Liver (tissue), 9 donors: ENCODE data around the gene PPDPF. TPM values are rescaled to one million over a fixed set of nuclear protein-coding genes. Genes with fewer than 3 reads are reported as not detected.
A peak's percentile ranks its signal among the peaks of the same experiment; 100 is the strongest.

ENCODE experiments used
- DNase-seq: peaks from one replicate; pipeline ENCODE4 v3.0.0-alpha.2; 2017; ENCODE audit warnings: low spot score
- H3K27ac ChIP-seq, 2 donors: one replicate each; pipeline ENCODE4 v1.7.0; 2013; ENCODE audit warnings: inconsistent platforms in 2 of 2, low read length in 2 of 2, control low read depth in 1 of 2, low read depth in 1 of 2, mild to moderate bottlenecking in 1 of 2
- H3K27me3 ChIP-seq, 4 donors: one replicate each; pipeline versions ENCODE4 v1.6.1 to v1.7.0; 2013; ENCODE audit warnings: low read length in 3 of 4, inconsistent platforms in 1 of 4, mild to moderate bottlenecking in 1 of 4, moderate library complexity in 1 of 4; ENCODE audit not compliant: control insufficient read depth in 4 of 4, insufficient read depth in 4 of 4
- H3K36me3 ChIP-seq, 4 donors: one replicate each; pipeline versions ENCODE4 v1.6.1 to v1.7.0; 2013; ENCODE audit warnings: low read length in 3 of 4, mild to moderate bottlenecking in 3 of 4, low read depth in 1 of 4, moderate library complexity in 1 of 4; ENCODE audit not compliant: control insufficient read depth in 4 of 4, insufficient read depth in 3 of 4
- H3K4me1 ChIP-seq, 4 donors: one replicate each; pipeline versions ENCODE4 v1.6.1 to v1.7.0; 2013; ENCODE audit warnings: low read length in 3 of 4, mild to moderate bottlenecking in 3 of 4, moderate library complexity in 1 of 4; ENCODE audit not compliant: control insufficient read depth in 4 of 4, insufficient read depth in 4 of 4
- H3K4me3 ChIP-seq, 3 donors: one replicate each; pipeline versions ENCODE4 v1.6.1 to v1.7.0; 2013; ENCODE audit warnings: low read length in 3 of 3, control low read depth in 1 of 3, low read depth in 1 of 3, mild to moderate bottlenecking in 1 of 3
- H3K9ac ChIP-seq, 2 donors: one replicate each; pipeline ENCODE4 v1.7.0; 2013; ENCODE audit warnings: low read length in 2 of 2, mild to moderate bottlenecking in 2 of 2, moderate library complexity in 2 of 2, control low read depth in 1 of 2, low read depth in 1 of 2
- H3K9me3 ChIP-seq, 4 donors: one replicate each; pipeline versions ENCODE4 v1.6.1 to v1.7.0; 2013; ENCODE audit warnings: low read length in 3 of 4; ENCODE audit not compliant: control insufficient read depth in 4 of 4
- EGR1 ChIP-seq, 2 donors: IDR thresholded peaks; 2 replicates each; pipeline ENCODE4 v1.6.1; 2016 to 2018; ENCODE audit warnings: antibody characterized with exemption in 2 of 2, low read depth in 2 of 2
- FOXA1 ChIP-seq: IDR thresholded peaks from 2 replicates; pipeline ENCODE4 v1.6.1; 2016; ENCODE audit warnings: antibody characterized with exemption
- HNF4A ChIP-seq, 2 donors: conservative IDR thresholded peaks; 2 replicates each; pipeline ENCODE4 v1.6.1; 2016; ENCODE audit warnings: antibody characterized with exemption in 2 of 2, mild to moderate bottlenecking in 2 of 2
- HNF4G ChIP-seq: IDR thresholded peaks from 2 replicates; pipeline ENCODE4 v1.6.1; 2016; ENCODE audit warnings: antibody characterized with exemption
- NR2F2 ChIP-seq: IDR thresholded peaks from 2 replicates; pipeline ENCODE4 v1.6.1; 2016; ENCODE audit warnings: antibody characterized with exemption
- REST ChIP-seq: IDR thresholded peaks from 2 replicates; pipeline ENCODE4 v1.6.1; 2016; ENCODE audit warnings: antibody characterized with exemption, mild to moderate bottlenecking
- RXRA ChIP-seq, 2 donors: IDR thresholded peaks; 2 replicates each; pipeline ENCODE4 v1.6.1; 2017 to 2018; ENCODE audit warnings: antibody characterized with exemption in 2 of 2, mild to moderate bottlenecking in 1 of 2
- SP1 ChIP-seq: IDR thresholded peaks from 2 replicates; pipeline ENCODE4 v1.6.1; 2018; ENCODE audit warnings: antibody characterized with exemption, mild to moderate bottlenecking
- TAF1 ChIP-seq: conservative IDR thresholded peaks from 2 replicates; pipeline ENCODE4 v1.6.1; 2016; ENCODE audit warnings: antibody characterized with exemption, mild to moderate bottlenecking
- YY1 ChIP-seq: IDR thresholded peaks from 2 replicates; pipeline ENCODE4 v1.6.1; 2016; ENCODE audit warnings: antibody characterized with exemption, mild to moderate bottlenecking
- WGBS: extraction: QIAGEN DNeasy Blood & Tissue Kit; methylation state at CpG from one replicate; pipeline ENCODE4 v1.1.7; 2013; 5-methylcytosine and 5-hydroxymethylcytosine counted together
- polyA plus RNA-seq, 2 donors: library from polyadenylated mRNA; stranded (reverse) in 1 of 2; unstranded in 1 of 2; fragments of 200-250 nt in 1 of 2; fragments of >200 nt in 1 of 2; fragmentation: Nextera tagmentation in 1 of 2; extraction: Ambion mirVana in 1 of 2; gene quantifications; one replicate each; pipeline versions ENCODE4 v1.2.1 to v1.2.3, GENCODE V29; 2013 to 2015
- total RNA-seq, 2 donors: library from RNA; depleted of rRNA; stranded (reverse); fragments of >200 nt; gene quantifications; one replicate each; pipeline ENCODE4 v1.2.3, GENCODE V29; 2014
- TF ChIP-seq, protein P1 (sequence below): IDR thresholded peaks from 2 replicates; pipeline ENCODE4 v1.6.1; 2016; ENCODE audit warnings: antibody characterized with exemption
- TF ChIP-seq, protein P2 (sequence below): IDR thresholded peaks from 2 replicates; pipeline ENCODE4 v1.6.1; 2016; ENCODE audit warnings: antibody characterized with exemption
- donor health status: healthy.
- donor health status: healthy.
- donor health status: healthy.
- donor health status: healthy.
- donor health status: healthy.

The PPDPF gene
- total and polyA plus RNA-seq, 4 donors = 8.3 to 196 (median 25.3) TPM

GRCh38 chr20:63471981-63472831 is 48.4 kb upstream of the PPDPF start, which contains the start of gene KCNQ2:
Gene KCNQ2, minus strand, starts transcription at chr20:63472655. Its CDS starts 192 bp downstream, at chr20:63472463.
- Histone ChIP-seq H3K9me3 (no peaks in the 10 kb centered on the region), H3K27me3 (peaks cover 3 to 23% (median 10%) of the 10 kb centered on the region in 4 donors), H3K4me1 (peaks cover 0 to 6% (median 2%) of the 10 kb centered on the region in 4 donors), H3K4me3 (peak within 1 kb of the TSS in 1 of 3 donors; percentile 20), H3K9ac (no peak within 1 kb of the TSS), H3K27ac (no peak within 1 kb of the TSS), H3K36me3 (no peaks in the 10 kb centered on the region)
- 2% methylated on average over 111 of the region's 111 CpGs for WGBS
- no peak for TF ChIP-seq EGR1 (IDR thresholded peaks at IDR 0.05; ENCODE audit: low read depth in 2 of 2)
- no peak for TF ChIP-seq SP1
- TF ChIP-seq HNF4A (conservative IDR thresholded peaks at IDR 0.05) = no peak
- TF ChIP-seq NR2F2 = no peak
- TF ChIP-seq REST = no peak
- no peak for TF ChIP-seq RXRA (IDR thresholded peaks at IDR 0.05)
- no peak for DNase-seq

- H3K4me3 ChIP-seq = no peak overlapping the region
- no peak overlapping the region for H3K9ac ChIP-seq
- H3K9me3 ChIP-seq = no peaks in the 10 kb centered on the region
- 49% methylated on average over 11 of the region's 13 CpGs for WGBS
- peaks cover 0 to 6% (median 2%) of the 10 kb centered on the region in 4 donors for H3K4me1 ChIP-seq
- H3K27ac ChIP-seq = no peak overlapping the region
- no peak for DNase-seq
- H3K27me3 ChIP-seq = peaks cover 3 to 23% (median 10%) of the 10 kb centered on the region in 4 donors
- TF ChIP-seq FOXA1 (no peak), YY1 (no peak), TAF1 (no peak), HNF4G (no peak), NR2F2 (no peak)
- TF ChIP-seq, protein P1, sequence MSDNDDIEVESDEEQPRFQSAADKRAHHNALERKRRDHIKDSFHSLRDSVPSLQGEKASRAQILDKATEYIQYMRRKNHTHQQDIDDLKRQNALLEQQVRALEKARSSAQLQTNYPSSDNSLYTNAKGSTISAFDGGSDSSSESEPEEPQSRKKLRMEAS = no peak
- TF ChIP-seq, protein P2, sequence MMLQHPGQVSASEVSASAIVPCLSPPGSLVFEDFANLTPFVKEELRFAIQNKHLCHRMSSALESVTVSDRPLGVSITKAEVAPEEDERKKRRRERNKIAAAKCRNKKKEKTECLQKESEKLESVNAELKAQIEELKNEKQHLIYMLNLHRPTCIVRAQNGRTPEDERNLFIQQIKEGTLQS = no peak
- H3K36me3 ChIP-seq = no peaks in the 10 kb centered on the region
Measured at GRCh38 chr20:63472862-63473390, 47.6 kb upstream of the PPDPF start.
